CD14-positive monocyte (primary cell): ENCODE measurements around the gene ZNF488. TPM values are rescaled to one million over a fixed set of nuclear protein-coding genes. Genes with fewer than 3 reads are reported as not detected.

Experiments used
- DNase-seq, 3 donors: peaks; one replicate each; pipeline ENCODE4 v3.0.0-alpha.2; 2011 to 2022
- H2AFZ ChIP-seq: 2 replicates; pipeline ENCODE4 v1.6.0; 2012; ENCODE audit warnings: mild to moderate bottlenecking, low read depth, low read length, inconsistent platforms; ENCODE audit not compliant: insufficient read depth, poor library complexity, severe bottlenecking
- H3K27ac ChIP-seq, 2 donors: 1 replicate in 1 of 2; 2 replicates in 1 of 2; pipeline ENCODE4 v1.5.1; 2012 to 2013; ENCODE audit warnings: low read length in 2 of 2, control low read depth in 1 of 2, inconsistent platforms in 1 of 2, low read depth in 1 of 2, mild to moderate bottlenecking in 1 of 2
- H3K27me3 ChIP-seq, 2 donors: one replicate each; pipeline versions ENCODE4 v1.6.0 to v1.6.1; 2011 to 2013; ENCODE audit warnings: low read length in 2 of 2; ENCODE audit not compliant: control insufficient read depth in 2 of 2, insufficient read depth in 2 of 2
- H3K36me3 ChIP-seq, 2 donors: replicated peaks in 1 of 2; 1 replicate in 1 of 2; 2 replicates in 1 of 2; pipeline versions ENCODE4 v1.5.1 to v1.6.1; 2012 to 2013; ENCODE audit warnings: low read length in 2 of 2, control low read depth in 1 of 2, inconsistent platforms in 1 of 2, mild to moderate bottlenecking in 1 of 2; ENCODE audit not compliant: insufficient read depth in 2 of 2, control insufficient read depth in 1 of 2
- H3K4me1 ChIP-seq, 2 donors: 1 replicate in 1 of 2; 2 replicates in 1 of 2; pipeline versions ENCODE4 v1.5.1 to v1.6.1; 2012 to 2013; ENCODE audit warnings: low read length in 2 of 2, control low read depth in 1 of 2, inconsistent platforms in 1 of 2, mild to moderate bottlenecking in 1 of 2, moderate library complexity in 1 of 2; ENCODE audit not compliant: insufficient read depth in 2 of 2, control insufficient read depth in 1 of 2
- H3K4me2 ChIP-seq: replicated peaks from 2 replicates; pipeline ENCODE3; 2012; ENCODE audit warnings: low read length, moderate library complexity, mild to moderate bottlenecking; ENCODE audit not compliant: poor library complexity, severe bottlenecking; ENCODE audit errors: extremely low read depth
- H3K4me3 ChIP-seq, 3 experiments: fragments of 200-600 bp in 1 of 3; sonication (generic) in 1 of 3; replicated peaks in 1 of 3; 1 replicate in 2 of 3; 2 replicates in 1 of 3; pipeline ENCODE4 v1.5.1; 2011 to 2013; ENCODE audit warnings: low read length in 3 of 3, mild to moderate bottlenecking in 3 of 3, control low read depth in 2 of 3, low read depth in 2 of 3, inconsistent platforms in 1 of 3, moderate library complexity in 1 of 3
- H3K79me2 ChIP-seq: 2 replicates; pipeline ENCODE4 v1.6.0; 2012; ENCODE audit warnings: mild to moderate bottlenecking, control low read depth, inconsistent platforms, low read length, moderate library complexity; ENCODE audit not compliant: insufficient read depth
- H3K9ac ChIP-seq: 2 replicates; pipeline ENCODE4 v1.6.0; 2017; ENCODE audit warnings: low read length, mild to moderate bottlenecking; ENCODE audit not compliant: insufficient read depth, poor library complexity, severe bottlenecking
- H3K9me3 ChIP-seq, 2 donors: replicated peaks in 1 of 2; 1 replicate in 1 of 2; 2 replicates in 1 of 2; pipeline versions ENCODE4 v1.5.1 to v1.6.1; 2012 to 2013; ENCODE audit warnings: low read length in 2 of 2, control low read depth in 1 of 2; ENCODE audit not compliant: control insufficient read depth in 1 of 2, insufficient read depth in 1 of 2
- H4K20me1 ChIP-seq: 2 replicates; pipeline ENCODE4 v1.6.0; 2012; ENCODE audit warnings: mild to moderate bottlenecking, low read length, control low read depth, moderate library complexity; ENCODE audit not compliant: insufficient read depth
- H3K27ac Mint-ChIP-seq, 7 donors: one replicate each; pipeline ENCODE4 v1.8.0; 2020; ENCODE audit warnings: mild to moderate bottlenecking in 7 of 7, mixed read lengths in 7 of 7, moderate library complexity in 6 of 7, inconsistent platforms in 2 of 7
- H3K27me3 Mint-ChIP-seq, 3 donors: one replicate each; pipeline ENCODE4 v1.8.0; 2021 to 2022; ENCODE audit warnings: low read depth in 3 of 3, mild to moderate bottlenecking in 3 of 3, mixed read lengths in 3 of 3, moderate library complexity in 3 of 3, inconsistent platforms in 1 of 3
- H3K36me3 Mint-ChIP-seq, 2 donors: one replicate each; pipeline ENCODE4 v1.8.0; 2020; ENCODE audit warnings: mixed read lengths in 2 of 2, inconsistent platforms in 1 of 2, mild to moderate bottlenecking in 1 of 2
- H3K4me1 Mint-ChIP-seq: one replicate; pipeline ENCODE4 v1.8.0; 2020; ENCODE audit warnings: mild to moderate bottlenecking, mixed read lengths
- H3K4me3 Mint-ChIP-seq, 2 donors: one replicate each; pipeline ENCODE4 v1.8.0; 2020; ENCODE audit warnings: mild to moderate bottlenecking in 2 of 2, mixed read lengths in 2 of 2, moderate library complexity in 1 of 2
- H3K9me3 Mint-ChIP-seq, 7 donors: one replicate each; pipeline ENCODE4 v1.8.0; 2020 to 2022; ENCODE audit warnings: mixed read lengths in 7 of 7, mild to moderate bottlenecking in 6 of 7, moderate library complexity in 6 of 7, inconsistent platforms in 2 of 7
- WGBS: methylation state at CpG from one replicate; pipeline ENCODE4 v1.1.5; 2013; ENCODE audit warnings: missing lambda C conversion rate; ENCODE audit not compliant: insufficient coverage; 5-methylcytosine and 5-hydroxymethylcytosine counted together
- intact Hi-C, 2 donors: fragments of 100-400 bp; cut with micrococcal nuclease; formaldehyde crosslinking; loops; one replicate each; pipeline versions ENCODE4 v1.15.0 to v1.15.1; 2023
- polyA plus RNA-seq, 3 donors: library from polyadenylated mRNA; depleted of rRNA in 1 of 3; unstranded in 2 of 3; stranded (reverse) in 1 of 3; fragments of 300-500 nt in 2 of 3; fragments of >200 nt in 1 of 3; fragmentation: Illumina TruSeq in 2 of 3; gene quantifications; 1 replicate in 2 of 3; 2 replicates in 1 of 3; pipeline ENCODE4 v1.2.3, GENCODE V29; 2012 to 2021
- TF ChIP-seq, protein P1 (sequence below): fragments of 200-600 bp; IDR thresholded peaks from one replicate; pipeline ENCODE4 v1.8.0; 2022; ENCODE audit warnings: antibody characterized with exemption, mild to moderate bottlenecking

Gene ZNF488
- polyA plus RNA-seq, 3 donors, result not detected

- Histone ChIP-seq H3K4me3 (no peak overlapping the region), H3K27me3 (no peaks in the 10 kb centered on the region)
- no peak overlapping the region for H3K27ac Mint-ChIP-seq
These were observed 25.6 kb downstream of the ZNF488 start for GRCh38 chr10:47358457-47358856.

GRCh38 chr10:47357911-47358310 is 26.2 kb downstream of the ZNF488 start:
- no peaks in the 10 kb centered on the region for H3K9me3 Mint-ChIP-seq
- intact Hi-C loops, result no loop called here
- H3K27me3 ChIP-seq, result no peaks in the 10 kb centered on the region

More at GRCh38 chr10:47358457-47358856, 25.6 kb downstream of the ZNF488 start:
- Histone ChIP-seq H3K36me3 (no peaks in the 10 kb centered on the region), H3K9me3 (no peaks in the 10 kb centered on the region), H3K4me2 (no peak overlapping the region), H3K79me2 (no peaks in the 10 kb centered on the region), H4K20me1 (no peaks in the 10 kb centered on the region), H3K4me1 (no peaks in the 10 kb centered on the region), H3K27ac (no peak overlapping the region), H3K9ac (no peak overlapping the region), H2AFZ (no peak overlapping the region)
- WGBS, result 91% methylated on average over 2 of the region's 3 CpGs
- H3K36me3 Mint-ChIP-seq, result no peaks in the 10 kb centered on the region
- no peaks in the 10 kb centered on the region for H3K4me1 Mint-ChIP-seq
- DNase-seq, result no peak
- TF ChIP-seq, protein P1, sequence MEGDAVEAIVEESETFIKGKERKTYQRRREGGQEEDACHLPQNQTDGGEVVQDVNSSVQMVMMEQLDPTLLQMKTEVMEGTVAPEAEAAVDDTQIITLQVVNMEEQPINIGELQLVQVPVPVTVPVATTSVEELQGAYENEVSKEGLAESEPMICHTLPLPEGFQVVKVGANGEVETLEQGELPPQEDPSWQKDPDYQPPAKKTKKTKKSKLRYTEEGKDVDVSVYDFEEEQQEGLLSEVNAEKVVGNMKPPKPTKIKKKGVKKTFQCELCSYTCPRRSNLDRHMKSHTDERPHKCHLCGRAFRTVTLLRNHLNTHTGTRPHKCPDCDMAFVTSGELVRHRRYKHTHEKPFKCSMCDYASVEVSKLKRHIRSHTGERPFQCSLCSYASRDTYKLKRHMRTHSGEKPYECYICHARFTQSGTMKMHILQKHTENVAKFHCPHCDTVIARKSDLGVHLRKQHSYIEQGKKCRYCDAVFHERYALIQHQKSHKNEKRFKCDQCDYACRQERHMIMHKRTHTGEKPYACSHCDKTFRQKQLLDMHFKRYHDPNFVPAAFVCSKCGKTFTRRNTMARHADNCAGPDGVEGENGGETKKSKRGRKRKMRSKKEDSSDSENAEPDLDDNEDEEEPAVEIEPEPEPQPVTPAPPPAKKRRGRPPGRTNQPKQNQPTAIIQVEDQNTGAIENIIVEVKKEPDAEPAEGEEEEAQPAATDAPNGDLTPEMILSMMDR, result no peak
- no peak overlapping the region for H3K4me3 Mint-ChIP-seq
- intact Hi-C loops, result no loop called here
- H3K27me3 Mint-ChIP-seq, result peaks cover 0 to 3% (median 0%) of the 10 kb centered on the region in 3 donors
- H3K9me3 Mint-ChIP-seq, result no peaks in the 10 kb centered on the region

More at GRCh38 chr10:47357911-47358310, 26.2 kb downstream of the ZNF488 start:
- Histone ChIP-seq H3K36me3 (no peaks in the 10 kb centered on the region), H4K20me1 (no peaks in the 10 kb centered on the region), H3K4me1 (no peaks in the 10 kb centered on the region), H3K4me2 (no peak overlapping the region), H2AFZ (no peak overlapping the region), H3K9me3 (no peaks in the 10 kb centered on the region), H3K79me2 (no peaks in the 10 kb centered on the region), H3K4me3 (no peak overlapping the region), H3K9ac (no peak overlapping the region), H3K27ac (no peak overlapping the region)
- WGBS, result 94% methylated on average over 3 of the region's 3 CpGs
- peaks cover 0 to 3% (median 0%) of the 10 kb centered on the region in 3 donors for H3K27me3 Mint-ChIP-seq
- DNase-seq, result no peak
- TF ChIP-seq, protein P1, result no peak
- H3K4me1 Mint-ChIP-seq, result no peaks in the 10 kb centered on the region
- H3K4me3 Mint-ChIP-seq, result no peak overlapping the region
- H3K27ac Mint-ChIP-seq, result no peak overlapping the region
- no peaks in the 10 kb centered on the region for H3K36me3 Mint-ChIP-seq
